Activated CD4-positive, alpha-beta T cell treated with anti-CD3 and anti-CD28 coated beads, Interleukin-10, Interleukin-2, amounts not matched to agents 100 ng/mL and 50 ng/mL, durations not matched to agents 16 hours and 8 hours (primary cell): ENCODE data around the gene KLK14.

ENCODE experiments used
- DNase-seq: peaks from one replicate; pipeline ENCODE4 v3.0.0-alpha.2; 2020

The KLK14 gene, protein sequence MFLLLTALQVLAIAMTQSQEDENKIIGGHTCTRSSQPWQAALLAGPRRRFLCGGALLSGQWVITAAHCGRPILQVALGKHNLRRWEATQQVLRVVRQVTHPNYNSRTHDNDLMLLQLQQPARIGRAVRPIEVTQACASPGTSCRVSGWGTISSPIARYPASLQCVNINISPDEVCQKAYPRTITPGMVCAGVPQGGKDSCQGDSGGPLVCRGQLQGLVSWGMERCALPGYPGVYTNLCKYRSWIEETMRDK

GRCh38 chr19:51082611-51083010 lies at the start of gene KLK14:
KLK14 (minus strand) TSS chr19:51082887; CDS start chr19:51082614, 273 bp downstream.
- DNase-seq, result no peak

GRCh38 chr19:51131780-51132680 lies 49.3 kb upstream of the KLK14 start:
- DNase-seq, result peak; percentile 49

GRCh38 chr19:51129716-51130115 lies 47.0 kb upstream of the KLK14 start:
- DNase-seq, result no peak

- no peak for DNase-seq
Observed at GRCh38 chr19:51128227-51128626, 45.5 kb upstream of the KLK14 start.

- no peak for DNase-seq
Observed at GRCh38 chr19:51127755-51128154, 45.1 kb upstream of the KLK14 start.

GRCh38 chr19:51127032-51127431 lies 44.3 kb upstream of the KLK14 start:
- no peak for DNase-seq

- DNase-seq, result no peak
Observed at GRCh38 chr19:51125421-51126075, 42.9 kb upstream of the KLK14 start.

- DNase-seq, result no peak
Observed at GRCh38 chr19:51124729-51125128, 42.0 kb upstream of the KLK14 start, which contains the start of gene SIGLEC9. SIGLEC9 (plus strand) TSS chr19:51124906; CDS start chr19:51124975, 69 bp downstream.

- DNase-seq, result no peak
Observed at GRCh38 chr19:51124216-51124615, 41.5 kb upstream of the KLK14 start.

DNA sequence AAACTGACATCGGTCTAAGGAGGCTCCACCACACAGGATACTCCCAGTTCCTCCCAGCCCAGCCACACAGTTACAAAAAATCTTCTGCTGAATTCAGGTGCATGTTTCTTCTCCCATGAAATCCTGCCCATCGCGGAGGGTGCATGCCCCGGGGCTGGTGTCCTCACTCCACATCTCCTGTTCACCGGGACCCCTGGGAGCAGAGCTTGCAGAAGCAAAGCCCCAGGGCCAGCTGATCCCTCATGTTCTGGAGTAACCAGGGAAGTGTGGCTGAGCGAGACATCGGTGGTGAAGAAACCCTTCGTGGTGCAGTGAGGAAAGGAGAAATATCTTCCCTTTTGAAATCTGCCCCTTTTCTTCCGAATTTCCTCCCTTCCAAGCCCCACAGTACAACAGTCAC lies 41.1 kb upstream of the KLK14 start:
- no peak for DNase-seq

- DNase-seq, result peak; percentile 76
Observed at GRCh38 chr19:51123381-51123800, 40.7 kb upstream of the KLK14 start.

GRCh38 chr19:51122112-51122981 lies 39.7 kb upstream of the KLK14 start:
- DNase-seq, result no peak

DNA sequence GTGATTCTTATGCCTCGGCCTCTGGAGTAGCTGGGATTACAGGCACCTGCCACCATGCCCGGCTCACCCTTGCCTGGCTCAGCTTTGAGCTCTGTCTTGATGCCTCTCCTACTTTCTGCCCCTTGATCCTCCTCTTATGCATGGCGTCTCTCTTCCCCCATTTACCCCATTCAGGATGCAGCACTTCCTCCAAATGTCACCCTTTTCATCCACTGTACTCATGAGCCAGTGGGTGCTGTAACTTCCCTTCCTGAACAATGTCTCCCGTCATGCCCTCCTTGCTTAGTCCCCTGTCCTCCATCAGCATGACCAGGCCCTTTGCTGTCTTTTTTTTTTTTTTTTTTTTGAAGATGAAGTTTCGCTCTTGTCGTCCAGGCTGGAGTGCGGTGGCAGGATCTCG lies 38.6 kb upstream of the KLK14 start:
- no peak for DNase-seq

DNA sequence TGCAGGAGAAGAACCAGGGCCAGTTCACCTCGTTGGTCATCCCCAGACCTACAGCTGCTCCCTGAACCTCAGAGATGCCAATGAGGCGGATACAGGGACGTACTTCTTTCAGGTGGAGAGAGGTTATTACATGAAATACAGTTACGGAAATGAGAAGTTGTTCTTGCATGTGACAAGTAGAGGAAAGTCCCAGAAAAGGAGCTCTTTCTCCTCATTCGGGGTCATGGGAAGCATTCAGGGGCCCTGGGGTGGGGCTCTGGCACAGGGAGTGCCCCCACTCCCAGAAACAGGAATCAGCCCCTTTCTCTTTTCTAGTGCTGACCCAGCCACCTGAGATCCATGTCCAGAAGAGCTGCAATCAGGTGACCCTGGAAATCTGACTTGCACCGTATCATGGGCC lies 37.5 kb upstream of the KLK14 start:
- DNase-seq, result no peak

GRCh38 chr19:51119611-51120010 lies 36.9 kb upstream of the KLK14 start:
- no peak for DNase-seq

- DNase-seq, result no peak
Observed at GRCh38 chr19:51119101-51119500, 36.4 kb upstream of the KLK14 start.

- DNase-seq, result peak; percentile 60
Observed at GRCh38 chr19:51116736-51117286, 34.1 kb upstream of the KLK14 start.

DNA sequence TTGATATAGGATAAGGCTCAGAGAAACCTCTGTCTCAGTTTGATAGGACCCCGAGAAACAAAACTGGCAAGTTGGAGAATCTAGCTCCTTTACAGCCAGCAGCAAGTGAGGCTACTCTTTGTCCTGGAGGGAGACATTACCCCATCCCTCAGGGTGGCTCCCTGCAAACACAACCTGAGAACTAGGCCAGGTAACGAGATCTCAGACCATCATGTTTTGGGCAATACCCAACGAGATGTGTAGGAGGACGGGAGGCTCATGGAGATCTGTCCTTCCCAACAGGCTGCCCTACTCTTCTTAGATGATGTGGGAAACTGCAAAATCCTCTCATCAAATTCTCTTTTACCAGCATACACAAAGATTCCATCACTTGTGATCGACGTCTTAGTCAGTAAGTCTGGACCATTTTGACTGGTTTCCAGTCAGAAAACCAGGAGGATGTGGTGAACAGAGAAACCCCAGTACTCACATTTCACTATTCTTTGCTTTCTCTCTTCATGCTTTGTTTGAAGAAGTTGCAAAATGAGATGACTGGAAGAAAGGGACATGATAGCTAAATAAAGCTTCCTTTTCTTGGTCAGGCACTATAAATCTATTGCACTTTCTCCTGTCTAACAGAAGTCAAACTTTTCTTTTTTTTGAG lies 31.5 kb upstream of the KLK14 start:
- DNase-seq, result peak; percentile 87

DNA sequence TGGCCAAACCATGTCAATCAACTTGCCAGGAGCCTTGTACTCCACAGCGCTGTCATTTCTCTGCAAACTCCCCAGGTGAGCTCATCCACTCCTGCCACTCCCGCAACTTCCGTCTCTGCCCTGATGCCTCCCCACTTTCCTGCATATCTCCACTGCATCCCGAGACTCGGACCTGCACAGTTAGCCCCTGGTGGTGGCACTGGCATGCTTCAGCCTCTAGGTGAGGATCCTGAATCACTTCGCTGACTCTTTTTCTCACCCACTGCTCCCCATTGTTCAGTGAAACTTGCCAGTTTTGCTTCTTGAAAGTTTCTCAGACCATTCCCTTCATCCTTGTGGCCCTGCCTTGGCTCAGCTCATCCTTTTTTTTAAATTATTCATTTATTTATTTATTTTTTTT lies 28.9 kb upstream of the KLK14 start:
- DNase-seq, result no peak

GRCh38 chr19:51110666-51110971 lies 27.9 kb upstream of the KLK14 start:
- DNase-seq, result no peak

DNA sequence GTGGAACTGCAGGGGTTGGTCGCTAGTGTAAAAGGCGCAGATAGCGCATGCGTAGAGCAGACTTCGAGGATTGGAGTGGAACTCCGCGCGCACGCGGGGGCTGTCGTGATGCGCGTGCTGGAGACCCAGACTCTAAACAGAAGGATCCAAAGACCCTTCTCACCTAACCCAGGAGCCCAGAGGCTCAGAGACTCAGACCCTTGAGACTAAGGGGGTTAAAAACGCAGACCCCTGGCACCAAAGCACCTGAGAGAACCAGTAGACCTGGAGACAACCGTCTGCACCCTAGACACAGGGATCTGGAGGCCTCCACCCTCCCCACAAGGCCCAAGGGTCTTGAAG lies 26.1 kb upstream of the KLK14 start:
- no peak for DNase-seq
